Stomach (tissue), 9 donors: Measurements from ENCODE around the gene BRD7. TPM values are rescaled to one million over a fixed set of nuclear protein-coding genes. Genes with fewer than 3 reads are reported as not detected.

Source experiments
- DNase-seq, 2 donors: peaks; one replicate each; pipeline versions ENCODE4 v3.0.0 to v3.0.0-alpha.2; 2013 to 2019
- H3K27ac ChIP-seq, 5 donors: fragments of 200-600 bp in 4 of 5; sonication (generic) in 4 of 5; one replicate each; pipeline ENCODE4 v1.5.1; 2013 to 2019; ENCODE audit warnings: mild to moderate bottlenecking in 1 of 5, moderate library complexity in 1 of 5
- H3K27me3 ChIP-seq, 3 donors: fragments of 200-600 bp; sonication (generic); one replicate each; pipeline ENCODE4 v1.5.1; 2017 to 2019; ENCODE audit warnings: mixed run types in 1 of 3
- H3K36me3 ChIP-seq, 4 donors: fragments of 200-600 bp; sonication (generic); 1 replicate in 3 of 4; 2 replicates in 1 of 4; pipeline ENCODE4 v1.5.1; 2016 to 2019
- H3K4me1 ChIP-seq, 4 donors: fragments of 200-600 bp; sonication (generic); one replicate each; pipeline ENCODE4 v1.5.1; 2016 to 2019
- H3K4me3 ChIP-seq, 4 donors: fragments of 200-600 bp; sonication (generic) in 3 of 4; one replicate each; pipeline ENCODE4 v1.5.1; 2016 to 2019; ENCODE audit warnings: mild to moderate bottlenecking in 1 of 4
- H3K9me3 ChIP-seq, 4 donors: fragments of 200-600 bp; sonication (generic); one replicate each; pipeline ENCODE4 v1.5.1; 2016 to 2019
- EP300 ChIP-seq: sonication (generic); formaldehyde crosslinking; IDR thresholded peaks from one replicate; pipeline ENCODE4 v1.6.1; 2017; ENCODE audit warnings: antibody characterized with exemption
- POLR2A ChIP-seq, 4 donors: fragments of 450-650 bp; IDR thresholded peaks; one replicate each; pipeline ENCODE4 v1.6.1; 2016; ENCODE audit warnings: antibody characterized with exemption in 4 of 4, control low read depth in 2 of 4, mild to moderate bottlenecking in 1 of 4, moderate library complexity in 1 of 4
- POLR2AphosphoS5 ChIP-seq, 3 donors: sonication (generic); formaldehyde crosslinking; IDR thresholded peaks; one replicate each; pipeline ENCODE4 v1.6.1; 2016; ENCODE audit warnings: antibody characterized with exemption in 3 of 3
- WGBS, 5 donors: extraction: QIAGEN DNeasy Blood & Tissue Kit in 3 of 5; methylation state at CpG; one replicate each; pipeline versions ENCODE4 v1.1.5 to v1.1.7; 2013 to 2018; 5-methylcytosine and 5-hydroxymethylcytosine counted together
- intact Hi-C: fragments of 100-400 bp; cut with DNase I; formaldehyde crosslinking; loops from one replicate; pipeline ENCODE4 v1.15.1; 2023; ENCODE audit warnings: low total_unique reads
- polyA plus RNA-seq, 3 donors: library from polyadenylated mRNA; stranded (reverse); fragments of 200-250 nt; gene quantifications; one replicate each; pipeline ENCODE4 v1.2.3, GENCODE V29; 2013
- total RNA-seq, 5 donors: library from RNA; depleted of rRNA; stranded (reverse); fragments of >200 nt; gene quantifications; one replicate each; pipeline versions ENCODE4 v1.1.0 to v1.2.3, GENCODE V29; 2014 to 2016
- TF ChIP-seq, protein P1 (sequence below), 7 experiments: fragments of 450-650 bp in 4 of 7; fragments of 200-600 bp in 3 of 7; sonication (generic) in 3 of 7; IDR thresholded peaks; one replicate each; pipeline ENCODE4 v1.5.1; 2016 to 2019; ENCODE audit warnings: antibody characterized with exemption in 7 of 7, control low read depth in 2 of 7, mild to moderate bottlenecking in 1 of 7
- donor health status: healthy with polysubstance abuse.
- donor health status: Bipolar disorder and iron deficiency.
- donor health status: healthy.

The BRD7 gene
- total and polyA plus RNA-seq, 8 donors: 9.3 to 71.8 (median 37.3) TPM

DNA sequence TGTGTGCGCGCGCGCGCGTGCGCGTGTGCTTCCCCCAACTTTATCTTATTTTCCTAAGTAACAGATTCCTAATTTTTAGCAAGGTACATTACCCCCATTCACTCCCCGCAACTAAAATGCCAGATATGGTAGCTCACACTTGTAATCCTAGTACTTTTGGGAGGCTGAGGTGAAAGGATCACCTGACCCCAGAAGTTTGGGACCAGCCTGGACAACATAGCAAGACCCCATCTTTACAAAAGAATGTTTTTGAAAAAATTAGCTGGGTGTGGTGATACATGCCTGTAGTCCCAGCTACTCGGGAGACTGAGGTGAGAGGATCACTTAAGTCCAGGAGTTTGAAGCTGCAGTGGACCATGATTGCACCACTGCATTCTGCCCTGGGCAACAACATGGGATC lies 5.1 kb downstream of the BRD7 start:
- 50 to 91% (median 89%) methylated on average over 10 of the region's 10 CpGs for WGBS, 5 donors
- no peak for DNase-seq
- no peak overlapping the region for H3K4me3 ChIP-seq
- H3K9me3 ChIP-seq: no peaks in the 10 kb centered on the region
- H3K27ac ChIP-seq: no peak overlapping the region
- peaks cover 43 to 90% (median 64%) of the 10 kb centered on the region in 4 donors for H3K4me1 ChIP-seq
- no peaks in the 10 kb centered on the region for H3K27me3 ChIP-seq
- TF ChIP-seq POLR2A (IDR thresholded peaks at IDR 0.05) (no peak), EP300 (no peak), POLR2AphosphoS5 (IDR thresholded peaks at IDR 0.05) (no peak)
- TF ChIP-seq, protein P1, sequence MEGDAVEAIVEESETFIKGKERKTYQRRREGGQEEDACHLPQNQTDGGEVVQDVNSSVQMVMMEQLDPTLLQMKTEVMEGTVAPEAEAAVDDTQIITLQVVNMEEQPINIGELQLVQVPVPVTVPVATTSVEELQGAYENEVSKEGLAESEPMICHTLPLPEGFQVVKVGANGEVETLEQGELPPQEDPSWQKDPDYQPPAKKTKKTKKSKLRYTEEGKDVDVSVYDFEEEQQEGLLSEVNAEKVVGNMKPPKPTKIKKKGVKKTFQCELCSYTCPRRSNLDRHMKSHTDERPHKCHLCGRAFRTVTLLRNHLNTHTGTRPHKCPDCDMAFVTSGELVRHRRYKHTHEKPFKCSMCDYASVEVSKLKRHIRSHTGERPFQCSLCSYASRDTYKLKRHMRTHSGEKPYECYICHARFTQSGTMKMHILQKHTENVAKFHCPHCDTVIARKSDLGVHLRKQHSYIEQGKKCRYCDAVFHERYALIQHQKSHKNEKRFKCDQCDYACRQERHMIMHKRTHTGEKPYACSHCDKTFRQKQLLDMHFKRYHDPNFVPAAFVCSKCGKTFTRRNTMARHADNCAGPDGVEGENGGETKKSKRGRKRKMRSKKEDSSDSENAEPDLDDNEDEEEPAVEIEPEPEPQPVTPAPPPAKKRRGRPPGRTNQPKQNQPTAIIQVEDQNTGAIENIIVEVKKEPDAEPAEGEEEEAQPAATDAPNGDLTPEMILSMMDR (IDR thresholded peaks at IDR 0.05): no peak
- intact Hi-C loops: no loop called here
- peaks cover 13 to 58% (median 42%) of the 10 kb centered on the region in 4 donors for H3K36me3 ChIP-seq

DNA sequence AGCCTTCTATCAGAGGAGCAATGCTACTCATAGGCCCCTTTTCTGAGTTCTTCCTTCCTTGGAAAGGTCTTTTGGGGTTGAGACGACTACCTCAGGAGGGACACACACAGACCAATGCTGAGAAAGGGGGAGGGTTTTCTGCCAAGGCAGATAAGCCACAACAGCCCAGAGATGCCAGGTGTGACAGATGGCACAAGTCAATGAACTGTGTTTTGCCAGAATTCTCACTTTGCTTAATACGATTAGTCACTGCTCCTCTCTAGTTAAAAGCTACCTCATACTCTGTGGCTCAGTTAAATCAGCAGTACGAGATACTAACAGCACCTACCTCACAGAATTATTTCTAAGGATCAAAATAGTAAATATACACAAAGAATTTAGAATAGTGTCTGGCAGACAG lies 8.0 kb downstream of the BRD7 start:
- TF ChIP-seq POLR2AphosphoS5 (IDR thresholded peaks at IDR 0.05): no peak
- TF ChIP-seq EP300: no peak
- TF ChIP-seq, protein P1 (IDR thresholded peaks at IDR 0.05): no peak
- no peak for TF ChIP-seq POLR2A (IDR thresholded peaks at IDR 0.05)
- H3K36me3 ChIP-seq: peaks cover 13 to 58% (median 53%) of the 10 kb centered on the region in 4 donors
- H3K9me3 ChIP-seq: no peaks in the 10 kb centered on the region
- peak overlapping the region; percentile 52 to 70 (median 59) for H3K27ac ChIP-seq
- DNase-seq: no peak
- H3K4me3 ChIP-seq: no peak overlapping the region
- 31 to 59% (median 34%) methylated on average over 3 of the region's 3 CpGs for WGBS, 5 donors
- H3K27me3 ChIP-seq: no peaks in the 10 kb centered on the region
- intact Hi-C loops: no loop called here
- H3K4me1 ChIP-seq: peaks cover 25 to 76% (median 50%) of the 10 kb centered on the region in 4 donors

DNA sequence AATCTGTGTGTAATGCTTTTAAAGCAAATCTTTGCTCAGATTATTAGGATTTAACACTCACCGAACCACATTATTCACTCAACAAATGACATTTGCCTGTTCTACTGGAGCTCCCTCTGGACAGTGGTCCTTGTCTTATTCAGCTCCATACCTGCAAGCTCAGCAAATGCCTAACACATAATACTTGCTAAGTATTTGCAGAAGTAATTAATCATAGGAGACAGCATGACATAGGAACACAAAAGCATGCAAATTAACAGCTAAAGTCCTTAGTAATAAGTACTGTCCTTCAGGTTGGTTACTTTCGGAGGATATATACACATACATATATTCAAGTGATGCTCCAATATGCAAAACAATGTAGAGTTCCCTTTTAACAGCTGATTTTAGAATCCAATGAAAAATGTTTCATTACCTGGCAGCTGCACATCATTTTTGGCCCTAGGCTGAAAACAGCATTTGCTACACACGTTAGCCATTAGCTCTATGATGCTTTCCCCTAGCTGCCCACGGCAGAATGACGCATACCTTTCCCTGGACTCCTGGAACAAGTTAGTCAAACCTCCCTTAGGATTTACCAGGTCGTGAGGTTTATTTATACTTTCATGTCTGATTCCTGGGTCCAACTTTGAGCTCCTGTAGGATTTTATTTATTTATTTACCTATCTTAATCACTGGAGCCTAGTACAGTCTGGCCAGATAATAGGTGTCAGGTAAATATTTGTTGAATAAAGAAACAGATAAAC lies 8.6 kb downstream of the BRD7 start:
- Histone ChIP-seq H3K27ac (peak overlapping the region in 4 of 5 donors; percentile 56 to 70 (median 63)), H3K9me3 (no peaks in the 10 kb centered on the region), H3K27me3 (no peaks in the 10 kb centered on the region), H3K4me1 (peaks cover 22 to 70% (median 47%) of the 10 kb centered on the region in 4 donors), H3K4me3 (no peak overlapping the region), H3K36me3 (peaks cover 13 to 57% (median 51%) of the 10 kb centered on the region in 4 donors)
- DNase-seq: peak; percentile 34 to 49
- intact Hi-C loops: no loop called here
- WGBS, 5 donors: 46 to 64% (median 57%) methylated on average over 6 of the region's 6 CpGs
- no peak for TF ChIP-seq EP300
- TF ChIP-seq POLR2AphosphoS5 (IDR thresholded peaks at IDR 0.05): peak in 1 of 3 donors; percentile 52

DNA sequence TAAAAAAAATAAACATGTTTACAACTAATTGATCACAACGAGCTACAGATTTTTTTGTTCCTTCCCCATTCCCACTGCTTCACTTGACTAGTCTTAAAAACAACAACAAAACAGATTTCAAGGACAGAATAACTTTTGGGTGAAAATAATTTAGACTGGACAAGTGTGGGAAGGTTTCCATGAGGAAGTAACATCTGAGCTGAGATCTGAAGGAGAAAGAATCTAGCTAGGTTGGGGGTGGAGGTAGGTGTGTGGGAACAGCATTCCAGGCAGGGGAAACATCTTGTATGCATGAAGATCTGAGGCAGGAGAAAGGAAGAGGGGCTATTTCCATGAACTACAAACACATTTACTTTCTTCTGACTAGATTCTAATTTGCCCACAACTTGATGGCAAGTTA lies 9.2 kb downstream of the BRD7 start:
- DNase-seq: no peak
- Histone ChIP-seq H3K4me3 (no peak overlapping the region), H3K27ac (peak overlapping the region in 2 of 5 donors; percentile 67 to 70), H3K4me1 (peaks cover 18 to 66% (median 44%) of the 10 kb centered on the region in 4 donors), H3K36me3 (peaks cover 13 to 51% (median 46%) of the 10 kb centered on the region in 4 donors), H3K27me3 (no peaks in the 10 kb centered on the region), H3K9me3 (no peaks in the 10 kb centered on the region)
- 36 to 51% (median 40%) methylated on average over 1 of the region's 1 CpG for WGBS, 5 donors
- intact Hi-C loops: loop anchor here (10.0 kb wide), 1 partner anchor 145 kb away; no protein-coding TSS in a partner anchor
- TF ChIP-seq EP300 (no peak), POLR2AphosphoS5 (IDR thresholded peaks at IDR 0.05) (no peak), POLR2A (IDR thresholded peaks at IDR 0.05) (no peak)
- TF ChIP-seq, protein P1 (IDR thresholded peaks at IDR 0.05): no peak
